GM12872 (cell line): Measurements from ENCODE around the gene ELMO1.

ENCODE experiments used
- TF ChIP-seq, protein P1 (sequence below): IDR thresholded peaks from 3 replicates; pipeline ENCODE4 v1.5.1; 2011; ENCODE audit warnings: low read depth, mild to moderate bottlenecking, low read length, moderate library complexity; ENCODE audit not compliant: insufficient read depth

ELMO1 gene

DNA sequence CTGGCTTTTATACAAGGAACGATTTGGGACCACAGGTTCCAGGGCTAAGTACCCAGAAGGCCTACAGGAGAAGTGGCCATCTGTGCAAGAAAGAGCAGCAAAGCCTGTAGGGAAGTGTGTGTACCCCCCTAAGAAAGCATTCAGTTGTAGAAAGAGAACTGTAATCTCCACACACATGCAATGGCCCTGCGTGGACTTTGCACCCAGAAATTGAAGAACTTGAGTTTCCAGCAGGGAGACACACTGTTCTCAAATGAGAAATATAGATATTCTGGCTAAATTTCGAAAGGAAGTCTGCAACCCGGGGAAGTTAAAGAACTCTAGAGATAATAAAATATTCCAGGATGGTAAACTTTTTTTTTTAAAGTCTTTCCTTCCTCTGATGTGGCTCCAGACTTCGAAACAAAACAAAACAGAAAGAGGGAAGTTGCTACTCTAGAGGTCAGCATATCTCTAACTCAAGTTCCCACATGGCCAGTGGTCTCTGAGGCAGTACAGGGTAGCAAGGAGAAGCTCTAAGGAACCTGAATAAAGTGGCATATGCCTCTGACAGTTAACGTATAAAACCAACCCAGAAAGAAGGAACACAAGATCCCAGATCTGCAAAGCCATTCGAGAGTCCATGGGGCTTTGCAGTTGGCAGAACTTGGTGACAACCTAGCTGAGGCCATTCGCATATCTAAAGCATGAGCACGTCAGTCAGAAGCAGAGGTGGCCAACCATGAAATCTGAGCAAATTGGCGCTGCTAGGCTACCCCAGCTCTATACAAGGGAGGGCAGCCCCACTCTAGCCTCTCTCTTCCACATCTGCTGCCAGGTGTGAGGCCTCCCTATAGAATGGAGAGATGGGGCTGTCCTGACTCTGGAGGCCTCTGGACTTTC, 56.6 kb downstream of the ELMO1 start:
- TF ChIP-seq, protein P1, sequence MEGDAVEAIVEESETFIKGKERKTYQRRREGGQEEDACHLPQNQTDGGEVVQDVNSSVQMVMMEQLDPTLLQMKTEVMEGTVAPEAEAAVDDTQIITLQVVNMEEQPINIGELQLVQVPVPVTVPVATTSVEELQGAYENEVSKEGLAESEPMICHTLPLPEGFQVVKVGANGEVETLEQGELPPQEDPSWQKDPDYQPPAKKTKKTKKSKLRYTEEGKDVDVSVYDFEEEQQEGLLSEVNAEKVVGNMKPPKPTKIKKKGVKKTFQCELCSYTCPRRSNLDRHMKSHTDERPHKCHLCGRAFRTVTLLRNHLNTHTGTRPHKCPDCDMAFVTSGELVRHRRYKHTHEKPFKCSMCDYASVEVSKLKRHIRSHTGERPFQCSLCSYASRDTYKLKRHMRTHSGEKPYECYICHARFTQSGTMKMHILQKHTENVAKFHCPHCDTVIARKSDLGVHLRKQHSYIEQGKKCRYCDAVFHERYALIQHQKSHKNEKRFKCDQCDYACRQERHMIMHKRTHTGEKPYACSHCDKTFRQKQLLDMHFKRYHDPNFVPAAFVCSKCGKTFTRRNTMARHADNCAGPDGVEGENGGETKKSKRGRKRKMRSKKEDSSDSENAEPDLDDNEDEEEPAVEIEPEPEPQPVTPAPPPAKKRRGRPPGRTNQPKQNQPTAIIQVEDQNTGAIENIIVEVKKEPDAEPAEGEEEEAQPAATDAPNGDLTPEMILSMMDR = no peak

DNA sequence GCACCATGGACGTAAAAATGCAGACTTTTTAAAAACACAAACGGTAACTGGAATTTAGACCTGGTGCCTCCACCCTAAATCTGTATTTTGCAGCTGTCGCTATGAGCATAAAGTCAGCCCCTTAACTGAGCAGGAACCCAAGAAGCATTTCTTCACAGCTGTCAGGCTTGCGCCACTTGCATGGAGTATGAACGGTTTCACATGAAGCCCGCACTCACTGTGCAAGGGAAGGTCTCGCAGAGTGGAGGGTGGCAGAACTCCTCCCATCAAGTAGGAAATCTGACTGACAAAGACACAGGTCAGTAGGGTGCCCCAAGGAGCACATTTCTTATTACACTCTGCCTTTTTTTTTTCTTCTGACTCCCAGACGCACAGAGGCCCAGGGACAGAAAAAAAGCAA, 58.5 kb downstream of the ELMO1 start:
- TF ChIP-seq, protein P1 = no peak

DNA sequence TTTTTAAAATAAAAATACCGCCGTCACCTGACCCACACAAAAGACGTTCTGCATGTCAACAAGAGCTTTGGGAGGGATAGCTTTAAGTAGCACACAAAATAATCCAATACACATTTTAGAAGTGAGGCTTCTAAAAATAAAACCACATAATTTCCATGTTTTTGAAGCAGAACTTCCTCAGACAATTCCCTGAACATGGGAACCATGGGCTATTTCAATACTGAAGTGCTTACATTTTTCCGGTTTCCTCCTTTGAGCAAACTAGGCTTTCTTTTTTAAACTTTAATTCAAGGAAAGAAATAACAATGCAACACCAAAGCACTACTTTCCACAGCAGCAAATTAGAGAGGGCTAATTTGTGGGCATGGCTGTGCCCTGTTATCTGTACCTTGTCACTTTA, 59.9 kb downstream of the ELMO1 start:
- TF ChIP-seq, protein P1 = no peak

DNA sequence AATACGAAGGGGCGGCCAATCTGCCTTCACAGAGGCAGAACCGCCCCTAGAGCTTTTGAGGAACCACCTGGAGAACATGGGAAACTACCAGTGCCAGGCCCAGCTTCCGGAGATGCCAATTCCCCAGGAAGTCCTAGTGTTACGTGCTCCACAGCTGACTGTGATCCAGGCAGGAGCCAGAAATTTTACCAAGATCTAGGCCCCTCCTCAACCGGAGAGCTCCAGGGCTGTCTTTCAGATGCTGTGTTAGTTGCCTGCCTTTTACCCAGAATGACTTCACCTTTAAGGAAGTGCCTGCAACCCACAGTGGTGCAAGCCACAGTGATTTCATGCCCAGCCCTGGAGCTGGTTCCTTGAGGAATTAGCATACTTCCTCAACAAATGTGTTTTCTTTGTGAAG, 62.9 kb downstream of the ELMO1 start:
- TF ChIP-seq, protein P1 = no peak

DNA sequence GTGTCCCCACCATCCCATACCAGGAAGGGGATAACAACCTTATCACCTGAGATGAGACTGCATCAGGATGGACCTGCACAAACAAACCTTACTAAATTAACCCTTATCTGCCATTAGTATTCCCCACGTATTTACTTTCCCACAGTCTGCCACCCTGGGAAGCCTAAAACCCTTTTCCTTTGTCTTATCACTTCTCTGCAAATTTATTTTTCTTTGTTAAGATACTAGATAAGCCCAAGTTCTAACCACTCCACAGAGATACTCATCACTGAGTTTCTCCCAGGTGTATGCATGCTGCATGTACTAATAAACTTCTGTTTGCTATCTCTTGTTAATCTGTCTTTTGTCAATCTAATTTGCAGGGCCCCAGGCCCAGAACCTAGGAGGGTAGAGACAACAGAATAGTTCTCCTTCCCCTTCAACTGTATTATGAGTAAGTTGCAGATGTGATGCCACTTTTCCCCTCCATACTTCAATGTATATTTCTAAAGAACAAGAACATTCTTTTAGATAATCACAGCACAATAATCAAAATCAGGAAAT, 66.0 kb downstream of the ELMO1 start:
- TF ChIP-seq, protein P1 = no peak

DNA sequence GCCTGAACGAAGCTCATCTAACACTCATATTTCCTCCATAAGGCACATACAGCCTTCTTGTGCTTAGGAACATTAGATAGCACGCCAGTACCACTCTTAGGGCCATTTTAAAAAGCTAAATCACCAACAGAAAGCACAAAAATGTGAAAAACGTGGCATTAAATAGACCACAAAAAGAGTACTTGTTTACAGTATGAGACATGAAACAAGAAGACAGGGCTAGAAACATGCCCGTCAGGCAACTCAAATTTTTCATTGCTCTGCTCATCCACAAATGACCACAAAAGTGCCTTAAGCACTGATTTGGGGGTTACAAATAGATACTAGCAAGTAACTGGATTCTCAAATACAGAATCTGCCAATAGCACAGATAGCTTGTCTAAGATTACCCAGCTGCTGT, 67.8 kb downstream of the ELMO1 start:
- TF ChIP-seq, protein P1 = no peak

DNA sequence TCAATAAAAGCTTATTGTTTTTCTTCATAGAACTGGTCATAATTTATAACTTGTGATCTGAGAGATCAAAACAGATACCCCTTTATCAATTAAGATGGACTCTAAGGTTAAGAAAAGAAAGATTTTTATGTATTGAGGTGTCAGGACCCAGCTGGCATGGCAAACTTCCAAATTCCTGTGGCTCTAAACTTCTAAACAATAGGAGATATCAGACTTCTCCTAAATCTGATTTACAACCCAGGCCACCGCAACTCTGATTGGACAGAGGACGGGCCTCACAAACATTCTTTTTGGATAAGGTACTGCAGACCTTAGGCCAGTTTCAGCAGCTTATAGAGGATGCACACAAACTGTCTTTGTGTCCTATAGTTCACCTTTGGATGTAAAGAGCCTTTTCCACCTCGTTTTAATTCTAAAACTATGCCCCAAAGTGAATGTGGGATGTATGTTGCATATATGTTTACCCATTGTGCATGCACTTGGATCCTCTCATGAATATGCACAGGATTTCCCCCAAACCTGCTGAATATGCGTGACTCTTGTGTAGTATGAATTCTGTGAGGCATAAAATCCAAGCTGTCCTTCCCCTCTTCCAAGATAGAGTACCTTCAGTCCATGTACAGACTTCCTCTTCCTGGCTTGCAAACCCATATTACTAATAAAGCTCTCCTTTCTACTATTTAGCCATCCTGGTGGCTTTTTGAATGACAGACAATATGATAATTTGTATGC, 69.0 kb downstream of the ELMO1 start:
- TF ChIP-seq, protein P1 = no peak
